ENCODE measurements around the gene EEPD1. TPM values are rescaled to one million over a fixed set of nuclear protein-coding genes. Genes with fewer than 3 reads are reported as not detected.

Gene EEPD1
- polyA plus RNA-seq, 1 of the 3 experiments (the other 2 are of a cell fraction), result 5.0 TPM

DNA sequence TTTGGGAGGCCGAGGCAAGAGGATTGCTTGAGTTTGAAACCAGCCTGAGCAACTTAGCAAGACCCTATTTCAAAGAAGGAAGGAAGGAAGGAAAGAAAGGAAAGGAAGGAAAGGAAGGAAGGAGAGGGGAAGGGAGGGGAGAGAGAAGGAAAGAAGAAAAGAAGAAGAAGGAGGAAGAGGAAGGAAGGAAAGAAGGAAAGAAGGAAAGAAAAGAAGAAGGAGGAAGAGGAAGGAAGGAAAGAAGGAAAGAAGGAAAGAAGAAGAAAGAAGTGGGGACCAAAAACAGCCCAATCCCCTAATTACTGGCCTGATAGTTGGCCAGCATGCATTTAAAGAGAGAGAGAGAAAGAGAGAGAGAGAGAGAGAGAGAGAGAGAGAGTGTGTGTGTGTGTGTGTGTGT is 66.4 kb downstream of the EEPD1 start:
- Histone ChIP-seq H3K36me3 (replicated peaks in 1 of 2; ENCODE audit: control insufficient read depth in 1 of 2, insufficient read depth in 2 of 2, low read length in 1 of 2) (no peaks in the 10 kb centered on the region), H3K9me3 (no peaks in the 10 kb centered on the region), H4K20me1 (ENCODE audit: insufficient read depth) (no peaks in the 10 kb centered on the region), H3K9ac (no peak overlapping the region), H3K79me2 (ENCODE audit: insufficient read depth) (no peaks in the 10 kb centered on the region), H3K4me1 (ENCODE audit: control insufficient read depth in 1 of 2, insufficient read depth in 2 of 2, low read depth in 1 of 2, low read length in 1 of 2) (peaks cover 0 to 29% of the 10 kb centered on the region in 2 experiments; a peak in 2 of 4 replicates), H3K9me2 (no peaks in the 10 kb centered on the region), H3K27ac (ENCODE audit: low read depth in 2 of 2, low read length in 1 of 2) (no peak overlapping the region), H2AFZ (ENCODE audit: low read depth) (no peak overlapping the region), H3K4me2 (no peak overlapping the region), H3F3A (replicated peaks; ENCODE audit: insufficient read depth) (no peaks in the 10 kb centered on the region), H3K27me3 (ENCODE audit: insufficient read depth) (no peaks in the 10 kb centered on the region), H3K4me3 (ENCODE audit: low read depth in 2 of 2, low read length in 1 of 2) (no peak overlapping the region)
- no peak for DNase-seq
- TF ChIP-seq YY1 (IDR thresholded peaks at IDR 0.05; ENCODE audit: low read depth) (no peak), RAD21 (IDR thresholded peaks at IDR 0.05; ENCODE audit: low read length) (no peak), FOSL2 (IDR thresholded peaks at IDR 0.05; ENCODE audit: borderline replicate concordance, low read depth) (no peak), FOXM1 (IDR thresholded peaks at IDR 0.05; ENCODE audit: low read depth) (no peak), POLR2AphosphoS5 (IDR thresholded peaks at IDR 0.05; ENCODE audit: low read depth, low read length) (no peak), TCF12 (IDR thresholded peaks at IDR 0.05) (no peak), MXI1 (IDR thresholded peaks at IDR 0.05; ENCODE audit: low read depth, low read length) (no peak), ELF1 (IDR thresholded peaks at IDR 0.05) (no peak), EP300 (IDR thresholded peaks at IDR 0.05; ENCODE audit: borderline replicate concordance in 1 of 2, low read depth in 1 of 2, low read length in 1 of 2) (no peak), CHD2 (IDR thresholded peaks at IDR 0.05; ENCODE audit: low read length, partially characterized antibody) (no peak), RCOR1 (IDR thresholded peaks at IDR 0.05; ENCODE audit: low read length) (no peak), SMC3 (IDR thresholded peaks at IDR 0.05; ENCODE audit: low read depth, low read length) (no peak)
- TF ChIP-seq, protein P1, sequence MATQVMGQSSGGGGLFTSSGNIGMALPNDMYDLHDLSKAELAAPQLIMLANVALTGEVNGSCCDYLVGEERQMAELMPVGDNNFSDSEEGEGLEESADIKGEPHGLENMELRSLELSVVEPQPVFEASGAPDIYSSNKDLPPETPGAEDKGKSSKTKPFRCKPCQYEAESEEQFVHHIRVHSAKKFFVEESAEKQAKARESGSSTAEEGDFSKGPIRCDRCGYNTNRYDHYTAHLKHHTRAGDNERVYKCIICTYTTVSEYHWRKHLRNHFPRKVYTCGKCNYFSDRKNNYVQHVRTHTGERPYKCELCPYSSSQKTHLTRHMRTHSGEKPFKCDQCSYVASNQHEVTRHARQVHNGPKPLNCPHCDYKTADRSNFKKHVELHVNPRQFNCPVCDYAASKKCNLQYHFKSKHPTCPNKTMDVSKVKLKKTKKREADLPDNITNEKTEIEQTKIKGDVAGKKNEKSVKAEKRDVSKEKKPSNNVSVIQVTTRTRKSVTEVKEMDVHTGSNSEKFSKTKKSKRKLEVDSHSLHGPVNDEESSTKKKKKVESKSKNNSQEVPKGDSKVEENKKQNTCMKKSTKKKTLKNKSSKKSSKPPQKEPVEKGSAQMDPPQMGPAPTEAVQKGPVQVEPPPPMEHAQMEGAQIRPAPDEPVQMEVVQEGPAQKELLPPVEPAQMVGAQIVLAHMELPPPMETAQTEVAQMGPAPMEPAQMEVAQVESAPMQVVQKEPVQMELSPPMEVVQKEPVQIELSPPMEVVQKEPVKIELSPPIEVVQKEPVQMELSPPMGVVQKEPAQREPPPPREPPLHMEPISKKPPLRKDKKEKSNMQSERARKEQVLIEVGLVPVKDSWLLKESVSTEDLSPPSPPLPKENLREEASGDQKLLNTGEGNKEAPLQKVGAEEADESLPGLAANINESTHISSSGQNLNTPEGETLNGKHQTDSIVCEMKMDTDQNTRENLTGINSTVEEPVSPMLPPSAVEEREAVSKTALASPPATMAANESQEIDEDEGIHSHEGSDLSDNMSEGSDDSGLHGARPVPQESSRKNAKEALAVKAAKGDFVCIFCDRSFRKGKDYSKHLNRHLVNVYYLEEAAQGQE (IDR thresholded peaks at IDR 0.05; ENCODE audit: low read depth, low read length), result no peak
- TF ChIP-seq, protein P2, sequence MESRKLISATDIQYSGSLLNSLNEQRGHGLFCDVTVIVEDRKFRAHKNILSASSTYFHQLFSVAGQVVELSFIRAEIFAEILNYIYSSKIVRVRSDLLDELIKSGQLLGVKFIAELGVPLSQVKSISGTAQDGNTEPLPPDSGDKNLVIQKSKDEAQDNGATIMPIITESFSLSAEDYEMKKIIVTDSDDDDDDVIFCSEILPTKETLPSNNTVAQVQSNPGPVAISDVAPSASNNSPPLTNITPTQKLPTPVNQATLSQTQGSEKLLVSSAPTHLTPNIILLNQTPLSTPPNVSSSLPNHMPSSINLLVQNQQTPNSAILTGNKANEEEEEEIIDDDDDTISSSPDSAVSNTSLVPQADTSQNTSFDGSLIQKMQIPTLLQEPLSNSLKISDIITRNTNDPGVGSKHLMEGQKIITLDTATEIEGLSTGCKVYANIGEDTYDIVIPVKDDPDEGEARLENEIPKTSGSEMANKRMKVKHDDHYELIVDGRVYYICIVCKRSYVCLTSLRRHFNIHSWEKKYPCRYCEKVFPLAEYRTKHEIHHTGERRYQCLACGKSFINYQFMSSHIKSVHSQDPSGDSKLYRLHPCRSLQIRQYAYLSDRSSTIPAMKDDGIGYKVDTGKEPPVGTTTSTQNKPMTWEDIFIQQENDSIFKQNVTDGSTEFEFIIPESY (IDR thresholded peaks at IDR 0.05; ENCODE audit: borderline replicate concordance, low read depth), result no peak
- TF ChIP-seq, protein P3, sequence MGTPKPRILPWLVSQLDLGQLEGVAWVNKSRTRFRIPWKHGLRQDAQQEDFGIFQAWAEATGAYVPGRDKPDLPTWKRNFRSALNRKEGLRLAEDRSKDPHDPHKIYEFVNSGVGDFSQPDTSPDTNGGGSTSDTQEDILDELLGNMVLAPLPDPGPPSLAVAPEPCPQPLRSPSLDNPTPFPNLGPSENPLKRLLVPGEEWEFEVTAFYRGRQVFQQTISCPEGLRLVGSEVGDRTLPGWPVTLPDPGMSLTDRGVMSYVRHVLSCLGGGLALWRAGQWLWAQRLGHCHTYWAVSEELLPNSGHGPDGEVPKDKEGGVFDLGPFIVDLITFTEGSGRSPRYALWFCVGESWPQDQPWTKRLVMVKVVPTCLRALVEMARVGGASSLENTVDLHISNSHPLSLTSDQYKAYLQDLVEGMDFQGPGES (IDR thresholded peaks at IDR 0.05; ENCODE audit: low read depth, low read length), result no peak
- TF ChIP-seq, protein P4, sequence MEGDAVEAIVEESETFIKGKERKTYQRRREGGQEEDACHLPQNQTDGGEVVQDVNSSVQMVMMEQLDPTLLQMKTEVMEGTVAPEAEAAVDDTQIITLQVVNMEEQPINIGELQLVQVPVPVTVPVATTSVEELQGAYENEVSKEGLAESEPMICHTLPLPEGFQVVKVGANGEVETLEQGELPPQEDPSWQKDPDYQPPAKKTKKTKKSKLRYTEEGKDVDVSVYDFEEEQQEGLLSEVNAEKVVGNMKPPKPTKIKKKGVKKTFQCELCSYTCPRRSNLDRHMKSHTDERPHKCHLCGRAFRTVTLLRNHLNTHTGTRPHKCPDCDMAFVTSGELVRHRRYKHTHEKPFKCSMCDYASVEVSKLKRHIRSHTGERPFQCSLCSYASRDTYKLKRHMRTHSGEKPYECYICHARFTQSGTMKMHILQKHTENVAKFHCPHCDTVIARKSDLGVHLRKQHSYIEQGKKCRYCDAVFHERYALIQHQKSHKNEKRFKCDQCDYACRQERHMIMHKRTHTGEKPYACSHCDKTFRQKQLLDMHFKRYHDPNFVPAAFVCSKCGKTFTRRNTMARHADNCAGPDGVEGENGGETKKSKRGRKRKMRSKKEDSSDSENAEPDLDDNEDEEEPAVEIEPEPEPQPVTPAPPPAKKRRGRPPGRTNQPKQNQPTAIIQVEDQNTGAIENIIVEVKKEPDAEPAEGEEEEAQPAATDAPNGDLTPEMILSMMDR (IDR thresholded peaks at IDR 0.05), result no peak
- TF ChIP-seq, protein P5, sequence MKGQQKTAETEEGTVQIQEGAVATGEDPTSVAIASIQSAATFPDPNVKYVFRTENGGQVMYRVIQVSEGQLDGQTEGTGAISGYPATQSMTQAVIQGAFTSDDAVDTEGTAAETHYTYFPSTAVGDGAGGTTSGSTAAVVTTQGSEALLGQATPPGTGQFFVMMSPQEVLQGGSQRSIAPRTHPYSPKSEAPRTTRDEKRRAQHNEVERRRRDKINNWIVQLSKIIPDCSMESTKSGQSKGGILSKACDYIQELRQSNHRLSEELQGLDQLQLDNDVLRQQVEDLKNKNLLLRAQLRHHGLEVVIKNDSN (IDR thresholded peaks at IDR 0.05; ENCODE audit: borderline replicate concordance, low read depth), result no peak
- 75% methylated on average over 1 of the region's 1 CpG for WGBS (ENCODE audit: low lambda C conversion rate)
- ChIA-PET CTCF (interaction anchor here (1.7 kb wide), 1 partner anchor 45 kb away, joined by 4 read pairs; no protein-coding TSS in a partner anchor), POLR2A (no interaction called here)

Measured in SK-N-SH (cell line).